ENCODE results near the gene PC.

DNA sequence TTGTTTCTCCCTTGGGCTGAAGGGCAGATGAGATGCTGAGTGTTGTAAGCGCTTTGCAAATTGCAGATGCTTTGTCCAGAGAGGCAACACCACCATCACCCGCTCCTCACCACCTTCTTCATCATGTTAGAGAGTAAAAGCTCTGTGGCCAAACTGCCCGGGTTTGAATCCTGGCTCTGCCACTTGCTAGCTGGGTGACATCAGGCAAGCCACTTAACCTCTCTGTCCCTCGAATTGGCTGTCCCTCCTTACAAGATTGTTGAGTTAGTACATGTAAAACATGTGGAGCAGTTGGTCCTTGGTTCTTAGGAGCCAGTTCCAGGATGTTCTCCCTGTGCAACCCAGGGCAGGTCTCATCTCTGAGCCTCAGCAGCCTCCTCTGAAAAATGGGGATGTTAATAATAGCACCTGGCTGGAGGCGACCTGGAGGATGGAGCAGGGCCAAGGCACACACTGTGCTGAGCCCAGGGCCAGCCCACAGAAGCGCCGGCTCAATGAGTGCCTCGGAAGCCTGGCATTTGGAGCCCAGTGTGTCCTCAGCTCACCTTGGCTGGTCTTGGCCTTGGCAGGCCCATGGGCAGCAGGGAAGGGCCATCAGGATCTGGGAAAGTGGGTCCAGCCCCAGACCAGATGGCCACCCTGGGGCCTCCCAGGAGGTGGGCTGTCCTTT is 27.5 kb upstream of the PC start:
- TF ChIP-seq CTCF (IDR thresholded peaks at IDR 0.05) (no peak), POLR2A (IDR thresholded peaks at IDR 0.05) (no peak)

Data from body of pancreas (tissue), 4 donors.